Right kidney (tissue), 1 donor: ENCODE measurements around the gene MFF.
"Not testable (repeated sequence)": the region's sequence is repeated elsewhere in the genome, so short reads cannot be mapped to it uniquely, and the experiment has no call there.

Source experiments
- DNase-seq: peaks from one replicate; pipeline ENCODE4 v3.0.0-alpha.2; 2016

MFF gene

GRCh38 chr2:227323818-227324217 is 1.2 kb upstream of the MFF start:
- DNase-seq: no peak

GRCh38 chr2:227324642-227324994 is 433 bp upstream of the MFF start:
- peak; percentile 82 for DNase-seq

- no peak for DNase-seq
These were observed 766 bp downstream of the MFF start for GRCh38 chr2:227325839-227326195.

- DNase-seq: no peak
These were observed 1.7 kb downstream of the MFF start for GRCh38 chr2:227326783-227327182.

GRCh38 chr2:227335713-227336112 is 10.7 kb downstream of the MFF start:
- DNase-seq: no peak

GRCh38 chr2:227337442-227337841 is 12.4 kb downstream of the MFF start:
- DNase-seq: no peak

- no peak for DNase-seq
These were observed 14.1 kb downstream of the MFF start for GRCh38 chr2:227339098-227339599.

GRCh38 chr2:227340106-227340505 is 15.1 kb downstream of the MFF start:
- no peak for DNase-seq

GRCh38 chr2:227341553-227341952 is 16.5 kb downstream of the MFF start:
- no peak for DNase-seq

- no peak for DNase-seq
These were observed 19.2 kb downstream of the MFF start for GRCh38 chr2:227344231-227344630.

- no peak for DNase-seq
These were observed 22.1 kb downstream of the MFF start for GRCh38 chr2:227347117-227347516.

- no peak for DNase-seq
These were observed 23.3 kb downstream of the MFF start for GRCh38 chr2:227348324-227348723.

GRCh38 chr2:227349989-227350612 is 25.1 kb downstream of the MFF start:
- no peak for DNase-seq

- DNase-seq: no peak
These were observed 26.6 kb downstream of the MFF start for GRCh38 chr2:227351639-227352038.

- no peak for DNase-seq
These were observed 35.3 kb downstream of the MFF start for GRCh38 chr2:227360351-227360750.

- DNase-seq: no peak
These were observed 38.7 kb downstream of the MFF start for GRCh38 chr2:227363756-227364155.

- DNase-seq: not testable (repeated sequence)
These were observed 39.7 kb downstream of the MFF start for GRCh38 chr2:227364585-227365263.

GRCh38 chr2:227365833-227366232 is 40.8 kb downstream of the MFF start:
- no peak for DNase-seq

- no peak for DNase-seq
These were observed 41.8 kb downstream of the MFF start for GRCh38 chr2:227366769-227367426.

- no peak for DNase-seq
These were observed 42.4 kb downstream of the MFF start for GRCh38 chr2:227367427-227367795.

- no peak for DNase-seq
These were observed 43.5 kb downstream of the MFF start for GRCh38 chr2:227368574-227368973.

- DNase-seq: no peak
These were observed 45.0 kb downstream of the MFF start for GRCh38 chr2:227370092-227370491.

- DNase-seq: no peak
These were observed 45.8 kb downstream of the MFF start for GRCh38 chr2:227370791-227371312.

- no peak for DNase-seq
These were observed 48.3 kb downstream of the MFF start for GRCh38 chr2:227373389-227373788.
